KMS-11 (cell line): ENCODE results near the gene LRRC56.
A peak's percentile ranks its signal among the peaks of the same experiment; 100 is the strongest.

Source experiments
- H2AFZ ChIP-seq: fragments of 200-600 bp; sonication (generic); 2 replicates; pipeline ENCODE4 v1.6.1; 2016; ENCODE audit warnings: antibody characterized with exemption, mixed run types, low read depth
- H3K27ac ChIP-seq: fragments of 200-600 bp; sonication (generic); 2 replicates; pipeline ENCODE4 v1.6.1; 2016; ENCODE audit warnings: mild to moderate bottlenecking, mixed run types
- H3K27me3 ChIP-seq: fragments of 200-600 bp; sonication (generic); 2 replicates; pipeline ENCODE4 v1.6.1; 2017; ENCODE audit warnings: mild to moderate bottlenecking, low read depth, mixed run types, moderate library complexity; ENCODE audit not compliant: insufficient read depth
- H3K36me3 ChIP-seq: fragments of 200-600 bp; sonication (generic); 2 replicates; pipeline ENCODE4 v1.6.1; 2017; ENCODE audit warnings: mild to moderate bottlenecking, mixed run types; ENCODE audit not compliant: insufficient read depth
- H3K4me1 ChIP-seq: fragments of 200-600 bp; sonication (generic); 2 replicates; pipeline ENCODE4 v1.6.1; 2016; ENCODE audit warnings: mild to moderate bottlenecking, low read depth, mixed run types; ENCODE audit not compliant: poor library complexity, severe bottlenecking
- H3K4me2 ChIP-seq: fragments of 200-600 bp; sonication (generic); 2 replicates; pipeline ENCODE4 v1.7.0; 2016; ENCODE audit warnings: mild to moderate bottlenecking, mixed run types
- H3K4me3 ChIP-seq: fragments of 200-600 bp; sonication (generic); IDR thresholded peaks from 2 replicates; pipeline ENCODE4 v1.6.1; 2017; ENCODE audit warnings: low read depth, low read length, mixed read lengths; ENCODE audit not compliant: insufficient read depth
- H3K79me2 ChIP-seq: fragments of 200-600 bp; sonication (generic); 2 replicates; pipeline ENCODE4 v1.6.1; 2016; ENCODE audit warnings: low read depth, mixed run types; ENCODE audit not compliant: insufficient read depth
- H3K9ac ChIP-seq: fragments of 200-600 bp; sonication (generic); 2 replicates; pipeline ENCODE4 v1.6.1; 2016; ENCODE audit warnings: mild to moderate bottlenecking, mixed run types
- H4K20me1 ChIP-seq: fragments of 200-600 bp; sonication (generic); 2 replicates; pipeline ENCODE4 v1.6.1; 2016; ENCODE audit warnings: mild to moderate bottlenecking, mixed run types; ENCODE audit not compliant: insufficient read depth
- TF ChIP-seq, protein P1 (sequence below): fragments of 200-600 bp; sonication (generic); conservative IDR thresholded peaks from 2 replicates; pipeline ENCODE4 v1.6.1; 2017; ENCODE audit warnings: low read depth, mild to moderate bottlenecking, antibody characterized with exemption, low read length, moderate library complexity, mixed read lengths

Gene LRRC56

GRCh38 chr11:575996-576768 is 38.9 kb downstream of the LRRC56 start, which contains the start of gene PHRF1:
PHRF1 (plus strand) TSS chr11:576470; CDS start chr11:581513, 5,043 bp downstream.
- peak within 1 kb of the TSS; percentile 37 for H3K4me3 ChIP-seq
- H3K4me2 ChIP-seq = peak within 1 kb of the TSS; percentile 95
- H4K20me1 ChIP-seq = peaks cover 40% of the 10 kb centered on the region
- H3K9ac ChIP-seq = peak within 1 kb of the TSS; percentile 91
- H3K27ac ChIP-seq = peak within 1 kb of the TSS; percentile 83
- H3K4me1 ChIP-seq = peaks cover 29% of the 10 kb centered on the region
- H3K36me3 ChIP-seq = no peaks in the 10 kb centered on the region
- H3K27me3 ChIP-seq = no peaks in the 10 kb centered on the region
- peaks cover 45% of the 10 kb centered on the region for H3K79me2 ChIP-seq
- H2AFZ ChIP-seq = peak within 1 kb of the TSS; percentile 82
- TF ChIP-seq, protein P1, sequence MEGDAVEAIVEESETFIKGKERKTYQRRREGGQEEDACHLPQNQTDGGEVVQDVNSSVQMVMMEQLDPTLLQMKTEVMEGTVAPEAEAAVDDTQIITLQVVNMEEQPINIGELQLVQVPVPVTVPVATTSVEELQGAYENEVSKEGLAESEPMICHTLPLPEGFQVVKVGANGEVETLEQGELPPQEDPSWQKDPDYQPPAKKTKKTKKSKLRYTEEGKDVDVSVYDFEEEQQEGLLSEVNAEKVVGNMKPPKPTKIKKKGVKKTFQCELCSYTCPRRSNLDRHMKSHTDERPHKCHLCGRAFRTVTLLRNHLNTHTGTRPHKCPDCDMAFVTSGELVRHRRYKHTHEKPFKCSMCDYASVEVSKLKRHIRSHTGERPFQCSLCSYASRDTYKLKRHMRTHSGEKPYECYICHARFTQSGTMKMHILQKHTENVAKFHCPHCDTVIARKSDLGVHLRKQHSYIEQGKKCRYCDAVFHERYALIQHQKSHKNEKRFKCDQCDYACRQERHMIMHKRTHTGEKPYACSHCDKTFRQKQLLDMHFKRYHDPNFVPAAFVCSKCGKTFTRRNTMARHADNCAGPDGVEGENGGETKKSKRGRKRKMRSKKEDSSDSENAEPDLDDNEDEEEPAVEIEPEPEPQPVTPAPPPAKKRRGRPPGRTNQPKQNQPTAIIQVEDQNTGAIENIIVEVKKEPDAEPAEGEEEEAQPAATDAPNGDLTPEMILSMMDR = no peak

GRCh38 chr11:576811-577610 is 39.7 kb downstream of the LRRC56 start:
- peak overlapping the region; percentile 23; the same call in 1 of the 2 replicates for H3K27ac ChIP-seq
- no peaks in the 10 kb centered on the region for H3K27me3 ChIP-seq
- peak overlapping the region; percentile 37 for H3K4me3 ChIP-seq

GRCh38 chr11:577611-577894 is 40.2 kb downstream of the LRRC56 start:
- H3K4me3 ChIP-seq = peak overlapping the region; percentile 37
- peaks cover 50% of the 10 kb centered on the region for H4K20me1 ChIP-seq
- peak overlapping the region; percentile 91; the same call in 1 of the 2 replicates for H3K9ac ChIP-seq
- H3K4me1 ChIP-seq = peaks cover 29% of the 10 kb centered on the region
- H3K36me3 ChIP-seq = no peaks in the 10 kb centered on the region
- no peak overlapping the region for H2AFZ ChIP-seq
- TF ChIP-seq, protein P1 = no peak
- no peaks in the 10 kb centered on the region for H3K27me3 ChIP-seq
- peaks cover 59% of the 10 kb centered on the region for H3K79me2 ChIP-seq
- H3K4me2 ChIP-seq = peak overlapping the region; percentile 95
- peak overlapping the region; percentile 23; the same call in 1 of the 2 replicates for H3K27ac ChIP-seq

More at GRCh38 chr11:576811-577610, 39.7 kb downstream of the LRRC56 start:
- peak overlapping the region; percentile 95 for H3K4me2 ChIP-seq
- H3K4me1 ChIP-seq = peaks cover 29% of the 10 kb centered on the region
- no peak overlapping the region for H2AFZ ChIP-seq
- TF ChIP-seq, protein P1 = no peak
- peaks cover 53% of the 10 kb centered on the region for H3K79me2 ChIP-seq
- no peaks in the 10 kb centered on the region for H3K36me3 ChIP-seq
- peaks cover 49% of the 10 kb centered on the region for H4K20me1 ChIP-seq
- H3K9ac ChIP-seq = peak overlapping the region; percentile 91; the same call in 1 of the 2 replicates

GRCh38 chr11:578276-579035 is 41.1 kb downstream of the LRRC56 start:
- TF ChIP-seq, protein P1 = no peak
- peaks cover 50% of the 10 kb centered on the region for H4K20me1 ChIP-seq
- no peak overlapping the region for H3K9ac ChIP-seq
- no peak overlapping the region for H2AFZ ChIP-seq
- H3K4me2 ChIP-seq = peak overlapping the region; percentile 95
- H3K27me3 ChIP-seq = no peaks in the 10 kb centered on the region
- no peak overlapping the region for H3K27ac ChIP-seq
- no peaks in the 10 kb centered on the region for H3K36me3 ChIP-seq
- H3K79me2 ChIP-seq = peaks cover 62% of the 10 kb centered on the region
- peaks cover 29% of the 10 kb centered on the region for H3K4me1 ChIP-seq
- H3K4me3 ChIP-seq = no peak overlapping the region
